Suprapubic skin (tissue), 4 donors: ENCODE measurements around the gene RPS16.

Experiments used
- CTCF ChIP-seq, 2 donors: fragments of 200-600 bp in 1 of 2; fragments of 450-650 bp in 1 of 2; sonication (generic) in 1 of 2; IDR thresholded peaks; one replicate each; pipeline ENCODE4 v1.5.1; 2016 to 2019; ENCODE audit warnings: antibody characterized with exemption in 2 of 2, mild to moderate bottlenecking in 1 of 2, moderate library complexity in 1 of 2
- EP300 ChIP-seq: sonication (generic); formaldehyde crosslinking; IDR thresholded peaks from one replicate; pipeline ENCODE4 v1.6.1; 2017; ENCODE audit warnings: antibody characterized with exemption
- POLR2A ChIP-seq, 2 donors: fragments of 450-650 bp; IDR thresholded peaks; one replicate each; pipeline ENCODE4 v1.6.1; 2017; ENCODE audit warnings: antibody characterized with exemption in 2 of 2, mild to moderate bottlenecking in 2 of 2, moderate library complexity in 2 of 2
- POLR2AphosphoS5 ChIP-seq, 3 donors: sonication (generic); formaldehyde crosslinking; IDR thresholded peaks; one replicate each; pipeline ENCODE4 v1.6.1; 2017; ENCODE audit warnings: antibody characterized with exemption in 3 of 3

- TF ChIP-seq POLR2AphosphoS5 (IDR thresholded peaks at IDR 0.05) (no peak), CTCF (IDR thresholded peaks at IDR 0.05) (no peak), POLR2A (IDR thresholded peaks at IDR 0.05) (no peak), EP300 (no peak)
Observed at GRCh38 chr19:39467941-39468340, 32.2 kb upstream of the RPS16 start.
